GM19372 (cell line): ENCODE measurements around the gene LCOR.

ENCODE experiments used
- ATAC-seq: cut with Tn5 transposase; IDR thresholded peaks from one replicate; pipeline ENCODE4 v1.9.1; 2021; ENCODE audit warnings: mild to moderate bottlenecking, low read depth, moderate library complexity; ENCODE audit not compliant: unreplicated experiment

LCOR gene

DNA sequence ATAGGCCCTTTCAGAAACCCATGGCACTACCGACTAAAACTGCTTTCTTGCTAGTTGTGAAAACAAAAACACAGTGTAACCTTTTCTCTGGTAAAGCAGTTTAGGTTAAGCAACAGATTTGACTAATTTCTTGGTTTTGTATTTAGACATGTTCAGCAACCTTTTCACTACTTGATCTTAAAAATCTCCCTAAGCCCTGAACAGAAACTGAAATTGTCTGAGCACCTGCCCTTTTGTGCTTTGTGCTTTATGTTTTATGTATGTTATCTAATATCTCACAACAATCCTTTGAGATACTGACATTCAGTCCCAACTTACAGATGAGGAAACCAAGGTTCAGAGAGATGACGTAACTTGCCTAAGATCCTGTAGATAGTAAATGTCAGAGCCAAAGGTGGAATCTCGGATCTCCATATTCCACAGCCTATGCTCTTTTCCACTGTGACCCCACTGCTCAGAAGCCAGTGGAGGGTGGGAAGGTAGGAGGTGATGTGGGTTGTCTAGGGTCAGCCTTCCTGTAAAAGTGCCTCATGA, 146.6 kb downstream of the LCOR start:
- no peak for ATAC-seq

DNA sequence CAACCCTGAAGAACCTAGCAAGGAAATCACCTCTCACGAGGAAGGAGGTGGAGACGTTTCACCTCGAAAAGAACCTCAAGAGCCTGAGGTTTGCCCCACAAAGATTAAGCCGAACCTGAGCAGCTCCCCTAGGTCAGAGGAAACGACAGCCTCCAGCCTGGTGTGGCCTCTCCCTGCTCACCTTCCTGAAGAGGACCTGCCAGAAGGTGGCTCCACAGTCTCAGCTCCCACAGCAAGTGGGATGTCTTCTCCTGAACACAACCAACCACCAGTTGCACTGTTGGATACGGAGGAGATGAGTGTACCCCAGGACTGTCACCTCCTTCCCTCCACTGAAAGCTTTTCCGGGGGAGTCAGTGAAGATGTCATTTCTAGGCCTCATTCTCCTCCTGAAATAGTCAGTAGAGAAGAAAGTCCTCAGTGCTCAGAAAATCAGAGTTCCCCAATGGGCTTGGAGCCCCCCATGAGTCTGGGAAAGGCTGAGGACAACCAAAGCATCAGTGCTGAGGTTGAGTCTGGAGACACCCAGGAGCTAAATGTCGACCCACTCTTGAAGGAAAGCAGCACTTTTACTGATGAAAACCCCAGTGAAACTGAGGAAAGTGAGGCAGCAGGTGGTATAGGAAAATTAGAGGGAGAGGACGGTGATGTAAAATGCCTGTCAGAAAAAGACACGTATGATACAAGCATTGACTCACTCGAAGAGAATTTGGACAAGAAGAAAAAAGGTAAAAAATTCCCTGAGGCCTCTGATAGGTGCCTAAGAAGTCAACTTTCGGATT, 150.2 kb downstream of the LCOR start:
- ATAC-seq = no peak

DNA sequence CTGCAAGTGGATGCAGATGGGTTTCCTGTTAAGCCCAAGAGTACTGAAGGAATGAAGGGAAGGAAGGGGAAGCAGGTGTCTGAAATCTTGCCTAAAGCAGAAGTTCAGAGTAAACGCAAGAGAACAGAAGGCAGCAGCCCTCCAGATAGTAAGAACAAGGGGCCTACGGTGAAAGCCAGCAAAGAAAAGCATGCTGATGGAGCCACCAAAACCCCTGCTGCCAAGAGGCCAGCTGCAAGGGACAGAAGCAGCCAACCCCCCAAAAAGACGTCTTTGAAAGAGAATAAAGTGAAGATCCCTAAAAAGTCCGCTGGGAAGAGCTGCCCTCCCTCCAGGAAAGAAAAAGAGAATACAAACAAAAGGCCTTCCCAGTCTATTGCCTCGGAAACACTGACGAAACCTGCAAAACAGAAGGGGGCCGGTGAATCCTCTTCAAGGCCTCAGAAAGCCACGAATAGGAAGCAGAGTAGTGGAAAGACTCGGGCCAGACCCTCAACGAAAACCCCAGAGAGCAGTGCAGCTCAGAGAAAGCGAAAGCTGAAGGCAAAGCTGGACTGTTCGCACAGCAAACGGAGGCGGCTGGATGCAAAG, 152.5 kb downstream of the LCOR start:
- ATAC-seq = no peak

- ATAC-seq = no peak
Observed at GRCh38 chr10:96986200-96986856, 154.2 kb downstream of the LCOR start.

DNA sequence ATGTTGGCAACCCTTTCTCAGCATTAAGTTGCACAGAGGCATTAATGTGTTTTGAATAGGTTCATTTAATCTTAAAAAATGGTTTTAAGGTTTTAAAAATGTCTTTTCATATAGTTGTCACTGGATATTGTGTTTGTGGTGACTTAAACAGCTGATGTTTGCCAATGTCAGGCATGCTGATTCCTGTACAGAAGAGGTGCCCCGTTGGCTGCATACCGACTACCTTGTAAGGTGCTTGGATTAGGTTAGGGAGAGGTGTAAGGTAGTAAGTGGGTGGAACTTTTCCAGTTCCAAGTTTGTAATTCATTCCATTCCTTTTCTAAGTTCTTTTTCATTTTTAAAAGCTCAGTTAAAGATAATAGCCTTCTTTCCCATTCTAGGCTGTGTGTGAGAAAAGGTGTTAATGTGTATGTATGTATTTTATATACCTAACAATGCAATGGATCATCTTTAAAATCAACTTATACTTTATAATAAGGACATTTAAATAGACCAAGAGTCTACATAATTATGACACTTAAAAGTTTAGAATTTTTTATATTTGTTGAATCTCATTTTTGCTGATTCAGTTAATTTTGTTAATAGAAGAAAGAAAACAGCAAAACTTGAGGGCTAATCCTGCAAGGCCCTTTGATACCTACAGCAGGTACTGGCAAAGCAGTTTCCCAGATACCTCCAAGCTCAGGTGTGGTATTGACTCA, 155.2 kb downstream of the LCOR start:
- ATAC-seq = no peak

DNA sequence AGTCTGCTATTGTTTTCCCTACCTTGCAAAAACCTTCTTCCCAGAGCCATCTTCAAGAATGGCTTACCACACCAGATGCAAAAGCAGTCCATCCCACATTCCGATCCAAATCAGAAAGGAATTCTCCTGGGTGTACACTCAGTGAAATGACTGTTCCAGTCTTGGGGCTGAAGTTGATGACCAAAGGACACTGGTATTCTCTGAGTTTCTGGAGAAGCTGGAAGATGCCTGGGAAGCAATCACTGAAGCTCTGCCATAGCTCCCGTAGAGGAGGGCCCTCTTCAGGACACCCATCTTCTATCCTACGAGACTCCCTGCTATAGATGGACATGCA, 155.7 kb downstream of the LCOR start:
- ATAC-seq = no peak

- ATAC-seq = no peak
Observed at GRCh38 chr10:96988426-96988825, 156.3 kb downstream of the LCOR start.

DNA sequence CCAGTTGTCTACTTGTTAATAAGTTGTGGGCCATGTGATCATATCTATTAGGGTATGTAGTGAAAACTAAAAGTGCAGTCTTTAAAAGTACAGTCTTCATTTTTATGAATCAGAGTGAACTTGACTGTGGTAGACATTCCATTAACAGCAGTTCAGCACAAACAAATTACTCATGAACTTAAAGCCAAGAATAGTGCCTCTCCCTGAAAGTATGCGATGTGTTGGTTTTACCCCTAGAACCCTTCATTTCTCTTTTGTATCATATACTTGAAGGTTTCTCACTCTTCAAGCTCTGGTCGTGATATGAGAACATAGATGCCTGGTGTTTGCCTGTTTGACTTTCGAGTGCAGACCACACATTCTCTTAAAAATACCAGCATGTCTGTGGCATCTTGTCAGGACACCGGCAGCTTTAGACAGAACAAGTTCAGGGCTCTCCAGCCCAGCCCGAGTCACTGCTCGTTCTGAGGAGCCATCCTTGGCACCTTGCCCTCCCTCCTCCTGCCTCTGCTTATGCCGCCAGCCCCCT, 159.3 kb downstream of the LCOR start:
- ATAC-seq = no peak

DNA sequence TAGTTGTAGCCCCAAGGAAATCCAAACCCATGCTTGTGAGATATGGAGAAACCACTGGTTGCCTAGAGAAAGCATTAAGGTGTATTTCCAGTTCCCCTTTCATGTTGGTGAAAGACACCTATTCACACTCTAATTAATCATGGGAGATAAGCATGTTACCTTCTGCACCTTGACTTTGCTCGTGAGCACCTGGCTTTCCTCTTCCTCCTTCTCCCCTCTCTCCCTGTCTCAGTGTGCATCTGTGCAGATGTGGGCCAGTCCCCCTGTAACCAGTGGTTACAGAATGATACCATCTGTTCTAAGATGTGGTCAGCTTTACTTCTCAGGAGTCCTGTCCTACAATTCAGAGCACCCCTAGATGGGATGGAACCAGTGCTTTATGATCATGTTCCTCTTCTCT, 160.6 kb downstream of the LCOR start:
- no peak for ATAC-seq

DNA sequence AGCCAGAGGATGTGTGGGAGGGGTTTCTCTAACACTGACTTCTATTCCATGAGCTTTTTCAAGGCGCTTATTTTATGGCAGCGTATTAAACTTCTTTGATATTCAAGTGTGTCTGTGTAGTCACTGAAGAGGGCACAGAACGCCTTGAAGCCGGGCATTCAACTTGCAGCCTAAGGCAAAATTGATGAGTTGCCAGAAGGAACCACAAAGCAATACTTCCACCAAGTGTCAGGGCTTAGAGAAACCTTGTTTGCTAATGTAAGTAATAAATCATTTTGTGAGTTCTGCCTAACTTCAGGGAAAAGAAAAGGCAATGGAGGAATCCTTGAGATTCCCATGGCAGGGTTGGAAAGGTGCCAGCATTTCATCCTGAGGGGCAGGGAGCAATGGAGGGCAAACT, 163.8 kb downstream of the LCOR start:
- ATAC-seq = no peak

GRCh38 chr10:96996275-96996965, 164.3 kb downstream of the LCOR start:
- no peak for ATAC-seq

GRCh38 chr10:96998329-96998888, 166.3 kb downstream of the LCOR start:
- no peak for ATAC-seq

DNA sequence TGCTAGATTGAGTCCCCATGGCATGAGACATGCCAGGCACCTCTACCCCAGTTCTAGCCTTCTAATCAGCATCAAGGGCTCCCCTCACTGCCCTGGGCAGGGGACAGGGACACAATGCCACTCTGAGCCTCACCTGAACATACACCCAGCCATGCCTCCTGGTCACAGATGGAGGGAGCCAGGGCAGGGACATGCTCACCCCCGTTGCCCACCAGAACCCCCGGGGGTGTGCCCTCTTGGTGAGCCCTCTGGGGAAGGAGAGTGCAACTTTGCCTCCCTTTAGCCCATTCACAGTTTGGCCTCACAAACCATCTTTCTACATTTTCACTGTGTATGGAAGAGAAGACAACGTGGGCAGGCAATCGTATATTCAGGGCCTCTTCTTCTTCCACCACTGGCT, 167.2 kb downstream of the LCOR start:
- no peak for ATAC-seq

DNA sequence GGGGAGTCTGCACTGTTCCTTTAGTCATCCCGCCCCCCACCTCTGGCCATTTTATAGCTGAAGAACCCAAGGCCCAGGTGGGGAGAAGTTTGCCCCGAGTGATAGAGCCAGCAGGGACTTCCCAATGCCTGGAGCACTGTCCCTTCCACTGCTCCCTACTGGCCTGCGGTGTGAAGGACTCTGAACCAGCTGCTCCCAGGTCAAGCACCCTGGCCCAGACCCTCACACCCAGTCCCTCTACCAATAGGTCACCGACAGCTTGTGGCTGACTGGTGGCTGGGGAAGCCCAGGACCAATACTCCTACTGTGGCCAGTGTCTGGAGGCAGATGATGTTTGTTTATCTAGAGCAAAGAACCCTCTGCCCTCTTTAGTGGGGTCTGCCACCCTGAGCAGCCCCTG, 167.9 kb downstream of the LCOR start:
- no peak for ATAC-seq

GRCh38 chr10:97000487-97001182, 168.5 kb downstream of the LCOR start:
- no peak for ATAC-seq

- ATAC-seq = no peak
Observed at GRCh38 chr10:97001183-97001991, 169.3 kb downstream of the LCOR start.

DNA sequence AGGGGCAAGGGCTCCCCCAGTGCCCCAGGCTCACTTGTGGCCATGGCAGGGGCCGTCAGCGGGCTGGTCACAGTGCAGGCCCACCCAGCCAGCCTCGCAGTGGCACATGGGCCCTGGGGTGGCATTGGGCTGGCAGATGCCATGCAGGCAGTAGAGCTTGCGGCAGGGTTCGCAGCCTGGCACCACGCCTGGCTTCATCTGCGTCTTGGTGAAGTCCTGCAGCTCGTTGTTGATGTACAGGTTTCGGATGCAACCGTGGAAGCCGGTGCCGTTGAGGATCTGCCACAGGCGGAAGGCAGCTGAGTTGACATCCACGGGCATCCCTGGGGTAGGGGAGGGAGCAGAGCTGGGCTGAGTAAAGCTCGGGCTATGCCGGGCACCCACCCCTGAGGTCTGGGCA, 170.6 kb downstream of the LCOR start:
- no peak for ATAC-seq

- no peak for ATAC-seq
Observed at GRCh38 chr10:97003151-97003803, 171.2 kb downstream of the LCOR start.
